Measurements from ENCODE around the gene CYREN.
A peak's percentile ranks its signal among the peaks of the same experiment; 100 is the strongest.

CYREN gene

GRCh38 chr7:135197906-135198655 is 27.6 kb upstream of the CYREN start:
- no peak for DNase-seq (ENCODE audit: low read depth, low spot score)

- no peak for DNase-seq (ENCODE audit: low read depth, low spot score)
Measured at GRCh38 chr7:135197343-135197742, 26.8 kb upstream of the CYREN start.

- no peak for DNase-seq (ENCODE audit: low read depth, low spot score)
Measured at GRCh38 chr7:135195968-135196629, 25.6 kb upstream of the CYREN start.

- no peak for DNase-seq (ENCODE audit: low read depth, low spot score)
Measured at GRCh38 chr7:135195156-135195555, 24.6 kb upstream of the CYREN start.

- DNase-seq (ENCODE audit: low read depth, low spot score), result peak; percentile 22
Measured at GRCh38 chr7:135194494-135195095, 24.1 kb upstream of the CYREN start.

GRCh38 chr7:135193615-135194081 is 23.1 kb upstream of the CYREN start:
- peak; percentile 88 for DNase-seq (ENCODE audit: low read depth, low spot score)

- no peak for DNase-seq (ENCODE audit: low read depth, low spot score)
Measured at GRCh38 chr7:135192914-135193536, 22.5 kb upstream of the CYREN start.

GRCh38 chr7:135190703-135191102 is 20.2 kb upstream of the CYREN start:
- no peak for DNase-seq (ENCODE audit: low read depth, low spot score)

- DNase-seq (ENCODE audit: low read depth, low spot score), result no peak
Measured at GRCh38 chr7:135189961-135190360, 19.5 kb upstream of the CYREN start.

- no peak for DNase-seq (ENCODE audit: low read depth, low spot score)
Measured at GRCh38 chr7:135189221-135189662, 18.7 kb upstream of the CYREN start.

- DNase-seq (ENCODE audit: low read depth, low spot score), result no peak
Measured at GRCh38 chr7:135188298-135188984, 17.9 kb upstream of the CYREN start.

GRCh38 chr7:135186841-135187253 is 16.3 kb upstream of the CYREN start:
- DNase-seq (ENCODE audit: low read depth, low spot score), result no peak

GRCh38 chr7:135186261-135186540 is 15.7 kb upstream of the CYREN start:
- DNase-seq (ENCODE audit: low read depth, low spot score), result no peak

- DNase-seq (ENCODE audit: low read depth, low spot score), result no peak
Measured at GRCh38 chr7:135185471-135186260, 15.2 kb upstream of the CYREN start.

- no peak for DNase-seq (ENCODE audit: low read depth, low spot score)
Measured at GRCh38 chr7:135184254-135184841, 13.8 kb upstream of the CYREN start.

- no peak for DNase-seq (ENCODE audit: low read depth, low spot score)
Measured at GRCh38 chr7:135183478-135183877, 13.0 kb upstream of the CYREN start.

- DNase-seq (ENCODE audit: low read depth, low spot score), result no peak
Measured at GRCh38 chr7:135181929-135182678, 11.6 kb upstream of the CYREN start.

- no peak for DNase-seq (ENCODE audit: low read depth, low spot score)
Measured at GRCh38 chr7:135181261-135181928, 10.9 kb upstream of the CYREN start.

GRCh38 chr7:135180122-135180521 is 9.6 kb upstream of the CYREN start:
- DNase-seq (ENCODE audit: low read depth, low spot score), result no peak

Measured in astrocyte of the hippocampus (primary cell).